Measurements from ENCODE around the gene TBCCD1.
"Not testable (repeated sequence)": the region's sequence is repeated elsewhere in the genome, so short reads cannot be mapped to it uniquely, and the experiment has no call there.

Gene TBCCD1

DNA sequence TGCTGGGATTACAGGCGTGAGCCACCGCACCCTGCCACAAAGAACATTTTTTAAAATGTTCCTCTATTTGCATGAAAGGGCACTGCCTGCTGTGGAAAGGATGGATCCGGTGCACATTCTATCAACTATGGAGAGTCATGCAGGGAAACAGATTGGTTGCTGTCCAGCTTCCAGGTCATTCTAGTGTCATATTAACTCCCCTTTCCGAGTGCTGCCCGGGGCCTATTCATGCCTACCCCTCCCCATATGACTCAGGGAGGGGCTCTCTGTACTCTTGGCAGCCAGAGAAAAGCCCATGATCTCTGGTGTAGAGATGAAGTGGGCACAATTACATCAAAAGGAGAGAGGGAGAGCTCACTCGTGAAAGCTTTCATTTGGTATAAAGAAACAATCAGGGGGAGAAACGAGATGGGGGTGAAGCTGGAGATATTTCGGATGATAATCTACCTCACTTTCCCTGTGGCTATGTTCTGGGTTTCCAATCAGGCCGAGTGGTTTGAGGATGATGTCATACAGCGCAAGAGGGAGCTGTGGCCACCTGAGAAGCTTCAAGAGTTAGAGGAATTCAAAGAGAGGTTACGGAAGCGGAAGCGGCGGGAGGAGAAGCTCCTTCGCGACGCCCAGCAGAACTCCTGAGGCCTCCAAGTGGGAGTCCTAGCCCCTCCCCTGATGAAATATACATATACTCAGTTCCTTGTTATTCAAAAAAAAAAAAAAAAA is 29.6 kb upstream of the TBCCD1 start:
- DNase-seq = no peak

DNA sequence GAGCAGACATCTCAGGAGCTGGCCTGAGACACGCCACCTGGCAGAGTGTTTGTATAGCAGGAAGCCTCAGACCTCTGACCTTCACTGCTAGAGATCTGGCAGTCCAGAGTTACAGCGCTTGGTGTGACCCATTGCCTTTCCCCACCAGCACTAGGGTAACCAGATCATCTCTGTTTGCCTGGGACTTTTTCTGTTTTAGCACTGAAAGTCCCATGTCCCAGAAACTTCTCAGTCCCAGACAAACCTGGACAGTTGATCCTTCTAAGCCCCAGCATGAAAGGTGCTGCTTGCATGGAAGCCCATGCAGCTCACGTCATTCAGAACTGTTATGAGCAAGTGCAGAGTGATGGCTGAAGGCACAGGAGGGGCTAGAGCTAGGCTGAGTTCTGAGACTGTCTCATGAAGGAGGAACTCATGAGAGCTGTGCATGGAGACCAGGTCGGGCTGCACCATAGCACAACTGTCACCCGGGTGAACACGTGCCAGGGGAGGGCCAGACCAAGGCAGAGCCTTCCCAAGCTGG is 27.5 kb upstream of the TBCCD1 start:
- DNase-seq = no peak

DNA sequence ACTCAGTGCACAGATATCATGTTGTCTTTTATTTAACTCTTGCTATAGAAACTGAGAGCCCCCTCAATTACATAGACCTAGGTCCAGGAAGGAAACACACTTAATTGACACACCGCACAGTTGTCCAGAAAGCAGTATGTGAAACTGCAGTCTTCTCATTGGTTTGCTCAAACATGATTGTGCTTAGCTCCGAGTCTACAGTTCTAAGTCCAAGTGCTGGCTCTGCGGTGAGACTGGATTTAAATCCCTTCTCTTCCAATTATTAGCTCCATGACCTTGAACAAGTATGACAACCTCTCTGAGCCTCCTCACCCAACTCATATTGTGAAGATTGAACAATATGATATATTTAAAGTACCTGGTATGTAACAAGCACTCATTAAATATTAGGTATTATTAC is 26.7 kb upstream of the TBCCD1 start:
- DNase-seq = no peak

DNA sequence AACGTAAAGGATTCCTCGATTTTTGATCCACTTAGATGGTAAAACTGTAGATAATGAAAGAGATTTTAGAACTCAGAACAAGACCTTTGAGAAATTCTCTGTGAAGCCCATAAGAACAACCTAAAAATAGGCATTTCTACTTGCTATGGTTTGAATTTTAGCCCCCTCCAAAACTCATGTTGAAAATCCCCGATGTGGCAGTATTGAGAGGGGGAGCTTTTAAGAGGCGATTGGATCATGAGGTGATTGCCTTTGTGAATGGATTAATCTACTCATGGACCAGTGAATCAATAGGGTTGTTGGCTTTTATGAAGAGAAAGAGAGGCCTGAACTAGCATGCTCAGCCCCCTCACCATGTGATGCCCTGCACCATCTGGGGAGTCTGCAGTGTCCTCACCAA is 25.5 kb upstream of the TBCCD1 start:
- no peak for DNase-seq

DNA sequence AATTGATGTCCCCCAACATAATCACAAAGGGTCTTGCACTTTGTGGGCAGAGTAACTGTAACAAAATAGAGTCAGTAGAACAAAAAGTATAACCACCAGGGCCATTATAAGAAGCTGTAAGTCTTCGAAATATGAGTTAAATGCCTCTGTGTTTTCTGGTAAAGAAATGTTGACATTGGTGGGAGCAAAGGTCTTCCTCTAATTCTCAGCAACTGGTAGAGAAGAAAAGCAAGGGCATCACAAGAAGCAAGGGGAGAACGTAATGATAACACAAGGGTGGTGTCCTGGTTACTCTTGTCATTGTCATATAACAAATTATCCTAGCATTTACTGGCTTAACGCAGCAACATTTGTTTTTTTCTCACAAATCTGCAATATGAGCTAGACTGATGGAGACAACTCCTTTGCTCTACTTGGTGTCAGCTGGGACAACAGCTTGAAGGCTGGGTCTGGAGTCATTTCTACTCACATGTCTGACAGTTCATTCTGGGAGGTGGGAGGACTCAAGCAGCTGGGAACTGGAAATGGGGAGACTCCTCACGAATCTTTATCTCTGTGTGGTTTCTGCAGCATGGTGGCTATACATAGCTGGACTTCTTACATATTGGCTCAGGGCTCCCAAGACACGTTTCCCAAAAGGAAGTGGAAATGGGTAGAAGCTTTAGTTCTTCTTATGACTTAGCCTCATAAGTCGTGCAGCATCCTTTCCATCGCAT is 23.6 kb upstream of the TBCCD1 start:
- no peak for DNase-seq

DNA sequence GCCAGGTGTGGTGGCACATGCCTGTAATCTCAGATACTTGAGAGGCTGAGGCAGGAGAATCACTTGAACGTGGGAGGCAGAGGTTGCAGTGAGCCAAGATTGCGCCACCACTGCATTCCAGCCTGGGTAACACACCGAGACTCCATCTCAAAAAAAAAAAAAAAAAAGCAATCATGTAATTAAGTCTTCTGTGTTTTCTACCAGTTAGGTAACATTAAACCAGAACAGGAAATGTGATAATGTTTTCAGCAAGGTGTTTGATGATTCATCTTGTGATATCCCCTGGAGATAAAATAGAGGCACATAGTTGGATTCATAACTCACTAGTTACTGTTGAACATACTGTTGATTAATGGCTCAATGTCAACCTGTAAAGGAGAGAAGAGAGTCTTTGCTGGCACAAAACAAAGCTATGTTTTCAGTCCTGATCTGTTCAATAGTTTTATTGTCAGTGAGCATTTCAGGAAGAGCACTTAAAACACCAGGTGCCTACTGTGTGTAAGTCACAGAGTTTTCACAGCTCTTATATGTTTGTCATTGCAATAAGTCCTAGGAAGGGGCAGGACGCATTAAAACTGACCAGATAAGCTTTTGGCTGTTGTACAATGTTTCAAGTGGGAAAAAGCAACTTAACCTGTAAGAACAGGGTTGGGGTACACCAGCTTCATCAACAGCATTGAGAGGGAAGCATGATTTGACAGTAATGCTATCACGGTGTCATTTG is 22.9 kb upstream of the TBCCD1 start:
- DNase-seq = no peak

DNA sequence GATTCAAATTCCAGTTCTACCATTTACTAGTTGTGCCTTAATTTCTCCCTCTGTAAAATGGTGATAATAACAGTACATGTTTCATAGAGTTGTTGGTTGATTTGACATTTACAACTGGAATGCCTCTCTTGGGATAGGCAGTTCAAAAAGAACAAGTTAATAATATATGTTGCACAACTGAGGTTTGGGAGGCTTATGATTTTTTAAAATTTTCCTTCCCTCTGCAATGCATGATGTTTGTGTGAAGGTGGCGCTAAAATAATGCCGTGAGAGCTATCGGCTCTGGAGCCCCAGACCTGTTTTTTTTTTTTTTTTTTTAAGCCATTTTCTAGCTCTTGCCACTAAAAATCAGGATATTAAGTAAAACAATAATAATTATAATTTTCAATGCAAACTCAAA is 22.0 kb upstream of the TBCCD1 start:
- peak; percentile 13 for DNase-seq

DNA sequence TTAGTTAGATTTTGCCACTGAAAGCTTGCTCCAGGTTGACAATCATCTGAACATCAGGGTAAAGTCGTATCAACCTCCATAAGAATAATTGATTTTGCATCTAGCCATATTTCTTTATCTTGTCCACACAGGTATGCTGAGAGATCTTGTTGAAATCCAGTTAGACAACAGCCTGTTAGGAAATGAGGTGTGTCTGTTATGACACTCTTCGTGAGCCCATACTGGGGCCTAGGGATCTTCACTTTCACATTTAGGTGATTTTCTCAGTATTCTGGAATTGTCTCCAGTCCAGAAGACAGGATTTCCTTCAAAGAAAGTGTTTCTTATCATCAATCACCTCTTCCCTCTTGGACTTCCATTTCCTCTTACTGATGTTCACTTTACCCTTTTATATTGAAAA is 21.5 kb upstream of the TBCCD1 start:
- no peak for DNase-seq

DNA sequence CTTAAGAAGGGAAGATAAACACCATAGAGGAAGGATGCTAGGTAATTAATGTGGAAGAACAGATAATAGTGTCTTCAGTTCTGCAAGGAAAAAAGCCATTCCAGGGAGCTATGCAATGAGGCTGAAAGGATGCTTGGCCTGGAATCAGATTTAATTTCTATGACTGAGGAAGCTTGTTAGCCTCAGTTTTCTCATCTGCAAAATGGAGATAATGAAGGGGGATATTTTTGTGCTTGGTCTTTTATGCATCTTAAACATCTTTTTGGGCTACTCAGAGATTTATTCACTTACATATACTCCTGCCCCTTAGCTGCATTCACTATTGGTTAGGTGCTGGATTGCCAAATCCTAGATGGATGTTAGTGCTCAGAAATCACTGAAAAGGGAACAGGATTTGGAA is 20.0 kb upstream of the TBCCD1 start:
- no peak for DNase-seq

DNA sequence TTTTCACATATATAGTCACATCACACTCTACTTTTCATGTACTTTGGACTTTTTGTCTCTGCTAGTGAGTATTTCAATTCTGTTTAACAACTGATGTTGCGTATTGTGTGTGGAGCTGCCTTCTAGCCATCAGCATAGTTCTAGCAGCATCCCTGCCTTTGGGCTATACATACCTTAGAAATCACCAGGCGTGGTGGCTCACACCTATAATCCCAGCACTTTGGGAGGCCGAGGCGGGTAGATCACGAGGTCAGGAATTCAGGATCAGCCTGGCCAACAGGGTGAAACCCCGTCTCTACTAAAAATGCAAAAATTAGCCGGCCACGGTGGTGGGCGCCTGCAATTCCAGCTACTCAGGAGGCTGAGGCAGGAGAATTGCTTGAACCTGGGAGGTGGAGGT is 19.1 kb upstream of the TBCCD1 start:
- DNase-seq = not testable (repeated sequence)

DNA sequence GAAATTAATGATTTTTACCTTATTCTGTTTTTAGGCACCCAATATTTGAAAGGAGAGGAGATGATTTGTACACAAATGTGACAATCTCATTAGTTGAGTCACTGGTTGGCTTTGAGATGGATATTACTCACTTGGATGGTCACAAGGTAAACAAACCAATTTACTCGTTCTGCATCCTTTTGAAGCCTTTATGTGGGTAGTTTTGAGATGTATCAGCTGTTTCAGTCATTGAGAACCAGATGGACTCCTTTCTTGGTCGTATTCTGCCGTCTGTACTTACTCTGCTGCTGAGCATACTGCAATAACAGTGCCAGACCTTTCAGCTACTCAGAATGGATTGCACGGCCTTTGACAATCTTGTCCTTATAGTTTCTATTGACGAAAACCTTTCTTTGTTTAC is 16.7 kb upstream of the TBCCD1 start:
- no peak for DNase-seq

DNA sequence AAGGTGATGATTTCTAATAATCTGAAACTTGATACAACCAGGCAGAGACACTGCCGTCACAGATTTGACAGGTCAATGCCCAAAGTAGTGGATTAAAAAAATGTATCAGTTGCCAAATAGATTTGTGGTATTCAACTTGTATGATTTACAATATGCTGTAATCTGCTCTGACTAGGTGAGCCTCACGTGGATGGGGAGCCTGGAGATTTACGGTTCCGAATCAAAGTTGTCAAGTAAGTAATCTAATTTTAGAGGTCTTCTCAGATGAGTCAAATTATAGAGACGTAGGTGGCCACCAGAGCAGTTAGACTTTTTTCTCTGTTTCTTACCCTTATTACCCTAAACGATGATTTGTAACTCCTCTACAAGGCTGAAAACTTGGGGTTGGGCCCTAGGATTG is 15.4 kb upstream of the TBCCD1 start:
- DNase-seq = no peak

DNA sequence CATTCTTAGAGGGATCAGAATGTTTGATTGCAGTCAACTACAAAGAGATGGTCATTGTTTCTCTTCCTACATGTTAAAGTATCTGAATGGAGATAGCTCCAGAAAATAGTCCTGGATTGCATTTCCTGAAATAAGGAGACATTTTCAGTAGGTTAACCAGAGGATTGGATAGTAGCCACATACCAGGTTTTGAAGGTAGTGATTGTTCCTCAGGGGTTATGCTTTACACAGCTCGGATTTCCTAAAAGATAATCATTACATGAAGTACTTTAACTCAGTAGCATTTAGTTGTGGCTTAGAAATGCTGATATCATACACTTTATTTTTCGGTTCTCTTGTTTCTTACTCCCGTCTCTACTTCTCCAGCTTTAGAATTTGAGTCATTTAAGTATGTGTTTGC is 13.6 kb upstream of the TBCCD1 start:
- DNase-seq = no peak

DNA sequence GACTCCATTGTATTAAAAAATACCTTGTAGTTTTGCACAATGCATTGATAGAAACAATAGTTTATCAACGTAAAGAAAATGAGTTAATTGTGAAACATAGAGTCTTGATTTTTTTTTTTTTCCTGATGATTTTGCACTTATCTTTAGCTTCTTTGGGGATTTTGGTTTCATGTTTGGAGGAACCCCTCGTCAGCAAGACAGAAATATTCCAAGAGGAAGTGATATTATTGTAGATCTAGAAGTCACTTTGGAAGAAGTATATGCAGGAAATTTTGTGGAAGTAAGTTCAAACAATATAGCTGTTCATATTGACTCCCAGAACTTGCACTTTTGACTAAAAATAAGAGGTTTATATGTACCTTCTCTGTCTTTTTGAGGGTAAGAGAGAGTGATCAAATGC is 10.4 kb upstream of the TBCCD1 start:
- DNase-seq = no peak

DNA sequence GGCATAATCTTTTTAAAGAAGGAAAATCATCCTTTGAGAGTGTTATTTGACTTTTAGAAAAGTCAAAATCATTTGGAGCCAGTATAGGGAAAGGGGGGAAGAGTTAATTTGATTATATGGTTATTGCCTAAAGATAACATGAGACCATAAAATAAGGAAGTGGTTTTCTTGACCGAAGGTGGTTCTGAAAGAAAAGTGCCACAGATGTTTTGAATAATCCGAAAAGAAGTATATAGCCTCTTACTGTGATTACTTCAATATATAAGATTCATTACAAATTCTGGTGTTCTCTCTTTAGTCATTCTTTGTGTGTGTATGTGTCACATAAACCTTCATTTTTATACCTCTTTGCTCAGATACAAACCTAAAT is 4.5 kb upstream of the TBCCD1 start:
- no peak for DNase-seq

DNA sequence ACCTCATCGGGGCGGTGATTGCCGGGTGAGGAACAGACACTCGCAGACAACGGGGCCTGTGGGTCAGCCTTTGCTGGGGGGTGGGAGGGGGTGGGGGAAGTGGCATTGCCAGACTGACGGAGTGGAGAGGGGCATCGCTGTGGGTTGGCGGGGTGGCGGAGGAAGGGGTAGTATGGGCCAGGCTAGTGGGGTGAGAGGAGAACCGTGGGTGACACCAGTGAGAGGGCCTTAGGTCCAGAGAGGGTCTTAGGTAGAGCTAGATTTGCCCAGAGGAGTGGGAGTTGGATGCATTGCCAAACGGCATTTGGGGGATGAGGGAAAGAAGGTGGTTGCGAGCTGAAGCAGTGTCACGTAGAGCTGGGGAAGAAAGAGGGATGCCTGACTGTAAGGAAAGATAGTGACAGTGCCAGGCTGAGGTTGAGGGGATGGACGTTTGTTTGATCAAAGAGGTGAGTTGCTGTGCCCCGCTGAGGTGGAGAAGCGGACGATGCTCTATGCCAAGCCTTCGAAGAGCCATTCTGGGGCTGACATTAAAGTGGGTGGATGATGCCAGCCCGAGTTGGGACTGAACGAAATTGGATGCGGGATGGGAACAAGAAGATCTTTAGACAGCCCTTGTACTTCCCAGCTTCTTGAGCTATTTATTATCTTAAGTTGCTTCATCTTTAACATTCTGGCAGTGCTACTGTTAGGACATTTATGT is 4.0 kb upstream of the TBCCD1 start:
- no peak for DNase-seq

DNA sequence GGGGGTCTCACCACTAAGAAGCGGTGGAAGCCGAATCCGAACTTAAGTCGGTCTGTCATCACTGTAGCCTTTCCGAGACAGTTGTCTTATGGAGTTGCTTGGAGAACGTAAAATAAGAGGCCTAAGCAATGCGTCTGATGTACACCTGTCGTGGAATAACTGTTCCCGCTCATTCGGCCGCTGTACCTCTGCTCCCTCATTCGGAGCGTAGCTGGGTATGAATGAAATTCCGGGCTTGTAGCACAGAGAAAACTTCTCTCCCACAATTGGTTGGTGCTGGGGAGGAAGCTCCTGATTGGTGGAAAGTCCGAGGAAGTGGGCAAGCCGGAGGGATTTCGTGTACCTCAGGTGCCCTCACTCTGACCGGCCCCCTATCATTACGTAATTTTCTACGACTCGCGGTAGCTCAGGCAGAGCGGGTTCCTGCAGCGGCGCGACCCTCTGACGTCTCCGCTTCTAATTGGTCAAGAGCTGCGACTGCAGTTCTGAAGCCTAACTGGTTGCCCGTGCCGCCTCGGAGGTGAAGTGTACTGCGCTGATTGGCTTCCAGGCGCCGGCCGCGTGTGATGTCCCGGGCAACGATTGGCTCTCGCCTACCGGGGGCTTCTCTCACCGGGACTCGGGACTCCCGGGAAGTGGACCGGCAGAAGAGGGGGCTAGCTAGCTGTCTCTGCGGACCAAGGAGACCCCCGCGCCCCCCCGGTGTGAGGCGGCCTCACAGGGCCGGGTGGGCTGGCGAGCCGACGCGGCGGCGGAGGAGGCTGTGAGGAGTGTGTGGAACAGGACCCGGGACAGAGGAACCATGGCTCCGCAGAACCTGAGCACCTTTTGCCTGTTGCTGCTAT is 3.2 kb upstream of the TBCCD1 start, which contains the start of gene DNAJB11:
Gene DNAJB11, plus strand, starts transcription at position 625 of the 845 bp plus-strand sequence. Its CDS starts 178 bp downstream, at position 803.
- peak; percentile 99 for DNase-seq

DNA sequence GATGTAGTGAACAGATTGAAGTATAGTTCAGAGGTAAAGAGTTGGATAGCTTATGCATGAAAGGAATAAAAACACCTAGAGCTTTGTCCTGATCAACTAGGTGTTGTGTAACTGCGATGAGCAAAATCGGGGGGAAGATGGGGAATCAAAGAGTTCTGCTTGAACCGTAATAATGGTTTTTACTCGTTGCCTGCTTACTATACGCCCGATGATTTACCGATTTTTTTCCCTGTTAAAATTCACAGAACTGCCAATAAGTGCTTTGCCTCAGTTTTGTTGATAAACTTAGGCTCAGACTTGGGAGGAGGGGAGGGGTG is 2.6 kb upstream of the TBCCD1 start:
- no peak for DNase-seq

DNA sequence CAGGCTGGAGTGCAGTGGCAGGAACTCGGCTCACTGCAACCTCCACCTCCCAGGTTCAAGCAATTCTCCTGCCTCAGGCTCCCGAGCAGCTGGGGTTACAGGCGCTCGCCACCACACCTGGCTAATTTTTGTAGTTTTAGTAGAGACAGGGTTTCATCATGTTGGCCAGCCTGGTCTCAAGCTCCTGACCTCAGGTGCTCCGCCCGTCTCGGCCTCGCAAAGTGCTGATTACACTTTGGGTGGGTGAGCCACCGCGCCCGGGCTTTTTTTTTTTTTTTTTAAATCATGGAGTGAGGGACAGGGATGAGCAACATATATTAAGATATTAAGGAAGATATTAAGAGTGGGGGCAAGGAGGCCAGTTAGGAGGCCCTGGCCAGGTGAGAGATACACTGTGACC is 2.2 kb upstream of the TBCCD1 start:
- DNase-seq = not testable (repeated sequence)

DNA sequence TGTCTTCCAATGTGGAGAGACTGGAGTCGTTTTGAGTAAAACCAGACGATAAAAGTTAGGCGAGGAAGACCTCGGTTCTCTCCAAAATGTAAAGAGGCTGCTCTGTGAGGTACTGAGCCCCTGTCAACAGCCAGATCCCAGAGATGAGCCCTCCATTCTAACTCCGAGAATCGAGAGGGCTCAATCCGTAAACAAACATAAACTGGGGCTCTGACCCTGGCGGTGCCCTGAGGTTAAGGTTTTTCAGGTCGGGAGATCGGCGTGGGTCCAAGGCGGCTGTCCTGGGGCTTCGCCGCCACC is 417 bp downstream of the TBCCD1 start:
- DNase-seq = no peak

DNA sequence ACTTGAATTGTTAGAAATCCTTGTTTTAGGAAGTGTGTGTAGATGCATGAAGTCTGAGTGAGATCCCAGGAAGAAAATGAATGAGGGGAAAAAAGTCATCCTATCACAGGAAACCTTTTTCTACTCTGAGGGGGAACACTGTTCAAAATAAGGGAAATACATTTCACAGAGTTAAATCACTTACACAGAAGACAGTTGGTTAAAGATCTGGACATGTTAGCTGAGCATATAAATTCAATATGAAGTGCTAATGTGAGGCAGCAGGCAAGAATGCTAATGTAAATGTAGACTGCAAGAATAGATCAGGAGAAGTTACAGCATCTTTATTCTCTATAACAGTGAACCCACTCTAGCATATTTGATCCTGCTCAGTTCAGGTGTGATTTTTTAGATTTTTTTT is 2.6 kb downstream of the TBCCD1 start:
- DNase-seq = no peak

DNA sequence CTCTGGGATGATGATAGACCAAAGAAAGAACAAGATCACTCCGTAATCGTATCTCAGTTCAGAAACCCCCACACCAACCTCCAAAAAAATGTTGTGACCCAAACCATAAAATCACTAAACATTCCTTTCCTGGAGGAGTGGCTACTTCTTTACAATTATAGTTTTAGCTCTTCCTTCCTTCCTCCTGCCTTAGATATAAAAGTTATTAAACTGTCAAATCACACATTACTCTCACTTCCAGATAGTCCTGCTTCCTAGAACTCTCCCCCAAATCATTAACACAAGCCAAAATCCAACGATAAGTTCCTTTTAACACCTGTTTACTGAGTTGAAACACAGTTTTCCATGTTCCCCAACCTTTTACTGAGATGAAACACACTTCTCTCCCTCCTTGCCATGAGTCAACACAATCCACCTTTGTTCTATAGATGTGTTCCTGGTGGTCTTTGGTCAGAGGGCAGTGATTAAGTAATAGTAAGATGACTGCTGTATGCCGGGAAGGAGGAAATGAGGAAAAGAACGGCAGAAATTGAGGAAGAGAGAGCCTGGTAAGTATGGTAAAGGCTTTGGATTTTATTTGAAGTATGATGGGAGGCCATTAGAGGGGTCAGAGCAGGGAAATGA is 14.6 kb downstream of the TBCCD1 start:
- no peak for DNase-seq

Measured in NCI-H1694 treated with DMSO at 0.1 percent for 48 hours (cell line).